GM13976 (cell line): ENCODE measurements around the gene CYP2W1.

Source experiments
- DNase-seq: peaks from one replicate; pipeline ENCODE4 v3.0.0; 2012; ENCODE audit warnings: low spot score
- in situ Hi-C: fragments of 300-500 bp; cut with MboI; formaldehyde crosslinking; loops from one replicate; pipeline ENCODE4 v1.12.0; 2022; ENCODE audit warnings: low sequenced_read_pairs, mixed read lengths, inconsistent platforms; ENCODE audit not compliant: unreplicated experiment
- TF ChIP-seq, protein P1 (sequence below): IDR thresholded peaks from 2 replicates; pipeline ENCODE4 v1.5.1; 2012; ENCODE audit warnings: borderline replicate concordance, mild to moderate bottlenecking; ENCODE audit not compliant: insufficient read depth; ENCODE audit errors: extremely low read depth, missing control alignments, control extremely low read depth

The CYP2W1 gene

DNA sequence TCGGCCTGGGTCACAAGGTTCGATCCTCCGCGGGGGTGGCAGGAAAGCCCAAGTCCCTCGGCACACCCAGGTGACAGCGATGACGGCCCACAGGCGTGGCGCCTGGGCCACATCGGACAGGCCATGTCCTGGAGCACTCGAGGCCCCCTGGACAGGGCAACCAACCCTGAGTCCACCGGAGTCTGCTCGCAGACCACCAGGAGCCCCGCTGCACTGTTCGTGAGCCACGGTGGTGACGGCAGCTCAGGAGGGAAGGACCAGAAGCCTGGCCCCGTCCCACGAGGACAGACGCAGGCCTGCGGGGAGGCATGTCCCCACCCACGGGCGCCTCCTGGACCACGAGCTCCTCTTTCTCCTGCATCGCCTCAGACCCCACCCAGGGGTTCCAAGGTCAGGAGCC, 39.0 kb downstream of the CYP2W1 start:
- TF ChIP-seq, protein P1, sequence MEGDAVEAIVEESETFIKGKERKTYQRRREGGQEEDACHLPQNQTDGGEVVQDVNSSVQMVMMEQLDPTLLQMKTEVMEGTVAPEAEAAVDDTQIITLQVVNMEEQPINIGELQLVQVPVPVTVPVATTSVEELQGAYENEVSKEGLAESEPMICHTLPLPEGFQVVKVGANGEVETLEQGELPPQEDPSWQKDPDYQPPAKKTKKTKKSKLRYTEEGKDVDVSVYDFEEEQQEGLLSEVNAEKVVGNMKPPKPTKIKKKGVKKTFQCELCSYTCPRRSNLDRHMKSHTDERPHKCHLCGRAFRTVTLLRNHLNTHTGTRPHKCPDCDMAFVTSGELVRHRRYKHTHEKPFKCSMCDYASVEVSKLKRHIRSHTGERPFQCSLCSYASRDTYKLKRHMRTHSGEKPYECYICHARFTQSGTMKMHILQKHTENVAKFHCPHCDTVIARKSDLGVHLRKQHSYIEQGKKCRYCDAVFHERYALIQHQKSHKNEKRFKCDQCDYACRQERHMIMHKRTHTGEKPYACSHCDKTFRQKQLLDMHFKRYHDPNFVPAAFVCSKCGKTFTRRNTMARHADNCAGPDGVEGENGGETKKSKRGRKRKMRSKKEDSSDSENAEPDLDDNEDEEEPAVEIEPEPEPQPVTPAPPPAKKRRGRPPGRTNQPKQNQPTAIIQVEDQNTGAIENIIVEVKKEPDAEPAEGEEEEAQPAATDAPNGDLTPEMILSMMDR, result no peak

DNA sequence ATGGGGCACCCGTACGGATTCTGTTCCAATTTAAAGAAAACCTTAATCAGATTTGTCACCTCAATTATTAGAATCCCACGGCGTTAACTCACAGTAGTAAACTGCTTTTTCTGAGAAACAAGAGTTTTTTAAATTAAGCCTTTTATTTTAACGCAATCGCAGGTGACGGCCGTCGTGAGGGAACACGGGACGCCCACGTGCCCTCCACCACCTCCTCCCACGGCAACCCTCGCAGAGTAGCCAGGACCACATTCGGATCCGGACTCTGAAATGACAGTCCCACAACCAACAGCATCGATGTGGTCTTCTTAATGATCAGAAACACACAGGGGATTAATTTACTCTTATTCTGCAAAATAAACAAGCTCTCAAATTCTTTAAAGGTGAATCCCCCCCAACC, 39.4 kb downstream of the CYP2W1 start:
- in situ Hi-C loops, result no loop called here

More for the DNA sequence above, 39.0 kb downstream of the CYP2W1 start:
- no peak for DNase-seq
- in situ Hi-C loops, result no loop called here

DNA sequence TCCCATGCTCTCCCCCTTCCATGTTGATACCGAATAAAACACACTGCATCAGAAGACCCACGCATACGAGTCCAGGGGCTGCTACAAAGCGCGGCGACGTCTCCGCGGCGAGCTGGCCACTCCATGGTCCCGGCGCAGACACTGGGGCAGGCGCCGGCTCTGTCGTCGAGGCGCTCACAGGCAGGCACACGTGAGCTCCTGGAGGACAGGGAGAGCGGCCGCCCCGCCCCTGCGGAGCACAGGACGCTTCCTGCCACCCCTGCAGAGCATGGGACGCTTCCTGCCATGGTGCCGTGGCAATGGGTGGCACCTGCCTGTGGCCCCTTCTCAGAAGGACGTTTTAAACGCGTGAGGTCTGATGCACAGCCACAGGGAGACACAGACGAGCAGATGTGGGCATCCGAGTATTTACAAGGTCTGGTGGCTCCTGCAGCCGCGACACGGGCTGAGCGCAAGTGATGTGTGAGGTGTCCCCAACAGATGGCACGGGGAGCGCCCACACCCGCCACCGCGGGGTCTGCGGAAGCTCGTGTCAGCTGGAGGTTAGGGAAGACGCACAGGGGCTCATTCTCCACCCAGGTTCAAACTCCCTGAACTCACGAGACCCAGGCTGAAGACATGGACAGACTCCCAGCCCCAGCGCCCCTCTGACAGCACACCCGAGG, 40.0 kb downstream of the CYP2W1 start:
- in situ Hi-C loops, result no loop called here

More for the DNA sequence above, 39.4 kb downstream of the CYP2W1 start:
- DNase-seq, result no peak
- TF ChIP-seq, protein P1, result no peak

DNA sequence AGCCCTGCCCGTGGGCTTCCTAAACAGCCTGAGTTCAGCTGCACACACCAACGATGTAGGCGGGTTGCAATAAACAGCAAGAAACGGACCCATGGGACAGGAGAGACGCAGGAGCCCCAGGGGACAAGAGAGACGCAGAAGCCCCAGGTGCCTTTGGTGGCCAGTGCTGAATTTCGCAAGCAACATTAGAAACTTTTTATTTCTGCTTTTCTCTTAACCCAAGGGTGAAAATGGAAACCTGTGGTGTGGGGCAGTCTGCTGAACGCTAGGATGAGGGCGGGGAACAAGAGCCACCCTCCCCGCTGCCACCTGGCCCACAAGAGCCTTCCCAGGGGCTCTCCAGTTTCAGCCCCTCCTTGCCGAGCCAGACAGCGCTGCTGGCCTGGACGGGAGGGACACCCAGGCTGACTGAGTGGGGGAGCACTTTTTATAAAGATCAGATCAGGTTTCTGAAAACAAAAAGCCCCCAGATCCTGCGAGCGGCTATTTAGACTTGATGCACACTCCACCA, 41.4 kb downstream of the CYP2W1 start:
- TF ChIP-seq, protein P1, result no peak
- peak; percentile 91 for DNase-seq
- in situ Hi-C loops, result no loop called here

More for the DNA sequence above, 40.0 kb downstream of the CYP2W1 start:
- TF ChIP-seq, protein P1, result no peak
- DNase-seq, result no peak

DNA sequence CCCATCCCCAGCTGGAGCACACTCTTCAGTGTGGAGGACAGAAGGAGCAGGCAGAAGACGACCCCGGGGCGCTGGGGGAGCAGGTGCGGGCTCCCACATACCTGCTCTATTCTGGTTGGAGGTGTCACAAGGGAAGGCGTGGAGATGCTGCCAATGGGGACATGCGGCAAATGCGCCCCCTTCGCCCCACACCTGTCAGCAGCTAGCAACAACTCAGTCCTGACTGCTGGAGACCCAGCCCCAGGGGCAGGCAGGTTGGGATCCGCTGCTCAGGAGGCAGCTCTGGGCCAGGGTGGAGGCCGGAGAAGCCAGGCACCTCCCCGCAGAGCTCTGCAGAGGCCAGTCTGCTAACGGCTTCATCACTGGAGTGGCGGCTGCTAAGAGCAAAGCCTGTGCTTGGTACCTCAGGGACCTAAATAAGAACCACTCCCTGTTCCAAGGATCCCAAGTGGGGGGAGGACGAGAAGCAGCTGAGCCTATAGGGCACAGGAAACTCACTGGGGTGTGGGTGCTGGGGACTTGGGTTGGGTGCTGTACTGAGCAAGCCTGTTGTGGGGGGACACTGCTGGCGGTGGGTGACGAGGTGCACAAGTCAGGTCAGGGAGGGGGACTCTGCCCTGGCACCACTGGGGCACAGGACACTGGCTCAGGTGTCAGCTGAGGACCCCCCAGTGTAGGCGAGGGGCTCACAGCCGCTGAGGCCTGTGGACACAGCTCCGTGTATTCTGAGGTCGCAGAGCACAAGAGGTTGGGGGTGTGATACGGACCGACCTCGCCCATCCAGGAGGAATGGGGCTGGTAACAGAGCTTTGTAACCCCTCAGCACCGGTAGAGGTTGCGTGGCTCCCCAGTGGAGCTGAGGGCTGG, 42.1 kb downstream of the CYP2W1 start:
- in situ Hi-C loops, result no loop called here
- TF ChIP-seq, protein P1, result no peak
- no peak for DNase-seq

DNA sequence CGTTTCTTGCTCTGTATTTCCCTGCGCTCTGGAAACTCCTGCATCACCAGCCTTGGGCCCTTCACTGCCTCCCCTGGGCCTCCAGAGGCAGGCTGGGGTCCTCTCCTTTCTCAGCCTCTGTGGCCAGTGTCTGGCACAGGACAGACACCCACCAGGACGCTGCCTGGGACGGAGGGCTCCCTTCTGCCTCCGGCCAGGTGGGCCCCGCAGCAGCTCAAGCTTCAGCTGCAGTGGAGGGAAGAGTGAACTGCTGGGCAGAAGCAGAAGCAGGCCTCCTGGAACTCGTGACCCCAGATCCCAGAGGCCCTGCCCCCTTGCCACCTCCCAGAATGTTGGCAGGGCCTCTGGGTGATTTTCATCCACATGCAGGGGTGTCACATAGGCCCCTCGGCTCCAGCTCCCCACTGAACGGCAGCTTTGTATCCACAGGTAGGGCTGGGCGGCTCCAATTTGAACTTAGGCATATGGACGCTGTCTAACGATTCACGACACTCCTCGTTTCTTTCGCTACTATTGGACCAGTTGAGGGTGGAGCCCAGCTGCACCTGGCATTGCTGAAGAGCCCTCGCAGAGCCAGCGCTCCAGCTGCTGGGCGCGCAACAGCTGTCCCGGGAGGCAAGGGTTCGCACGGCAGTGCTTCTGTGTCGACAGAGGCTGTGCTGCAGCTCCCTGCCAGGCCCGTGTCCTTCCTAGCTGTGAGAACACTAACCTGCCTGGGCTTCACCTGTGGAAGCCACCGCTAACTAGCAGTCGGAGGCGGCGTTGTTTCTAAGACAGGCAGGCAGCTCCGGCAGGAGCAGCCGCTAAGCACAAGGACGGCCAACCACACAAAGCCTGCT, 43.0 kb downstream of the CYP2W1 start:
- in situ Hi-C loops, result no loop called here

More for the DNA sequence above, 43.0 kb downstream of the CYP2W1 start:
- no peak for DNase-seq
- TF ChIP-seq, protein P1, result no peak
